DMS153 treated with DMSO at 0.1 percent for 48 hours (cell line): ENCODE results near the gene KRTAP10-7.
"Not testable (repeated sequence)": the region's sequence is repeated elsewhere in the genome, so short reads cannot be mapped to it uniquely, and the experiment has no call there.

Experiments used
- DNase-seq: peaks from one replicate; lab custom pipeline; 2025; ENCODE audit not compliant: unreplicated experiment; lab: John Stamatoyannopoulos, UW

KRTAP10-7 gene

DNA sequence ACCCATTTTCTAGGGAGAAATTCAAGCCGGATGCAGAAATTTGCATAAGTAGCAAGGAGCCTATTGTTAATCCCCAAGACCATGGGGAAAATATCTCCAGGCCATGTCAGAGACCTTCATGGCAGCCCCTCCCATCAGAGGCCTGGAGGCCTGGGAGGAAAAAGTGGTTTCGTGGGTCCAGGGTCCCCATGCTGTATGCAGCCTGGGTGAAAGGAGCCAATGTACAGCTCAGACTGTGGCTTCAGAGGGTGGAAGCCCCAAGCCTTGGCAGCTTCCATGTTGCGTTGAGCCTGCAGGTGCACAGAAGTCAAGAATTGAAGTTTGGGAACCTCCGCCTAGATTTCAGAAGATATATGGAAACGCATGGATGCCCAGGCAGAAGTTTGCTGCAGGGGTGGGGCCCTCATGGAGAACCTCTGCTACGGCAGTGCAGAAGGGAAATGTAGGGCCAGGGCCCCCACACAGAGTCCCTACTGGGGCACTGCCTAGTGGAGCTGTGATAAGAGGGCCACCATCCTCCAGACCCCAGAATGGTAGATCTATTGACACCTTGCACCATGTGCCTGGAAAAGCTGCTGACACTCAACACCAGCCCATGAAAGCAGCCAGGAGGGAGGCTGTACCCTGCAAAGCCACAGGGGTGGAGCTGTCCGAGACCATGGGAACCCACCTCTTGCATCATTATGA lies 9.9 kb downstream of the KRTAP10-7 start:
- not testable (repeated sequence) for DNase-seq

DNA sequence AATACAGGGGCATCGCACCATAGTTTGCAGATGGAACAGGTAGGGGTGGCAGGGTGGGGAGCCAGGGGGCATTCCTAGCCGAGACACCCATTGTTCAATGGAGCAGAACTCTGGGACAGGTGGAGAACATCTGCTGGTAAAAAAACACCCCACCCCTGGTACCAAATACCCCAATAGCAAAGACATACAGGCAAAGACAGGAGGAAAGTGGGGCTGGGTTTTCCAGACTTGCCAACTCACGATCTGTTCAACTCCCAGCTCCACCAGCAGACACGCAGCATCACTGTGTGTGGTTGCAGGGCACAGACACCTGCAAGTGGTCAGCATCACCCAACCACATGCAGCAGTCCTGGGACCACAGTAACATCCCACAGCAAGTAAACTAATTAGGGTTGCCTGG lies 11.2 kb downstream of the KRTAP10-7 start:
- no peak for DNase-seq

DNA sequence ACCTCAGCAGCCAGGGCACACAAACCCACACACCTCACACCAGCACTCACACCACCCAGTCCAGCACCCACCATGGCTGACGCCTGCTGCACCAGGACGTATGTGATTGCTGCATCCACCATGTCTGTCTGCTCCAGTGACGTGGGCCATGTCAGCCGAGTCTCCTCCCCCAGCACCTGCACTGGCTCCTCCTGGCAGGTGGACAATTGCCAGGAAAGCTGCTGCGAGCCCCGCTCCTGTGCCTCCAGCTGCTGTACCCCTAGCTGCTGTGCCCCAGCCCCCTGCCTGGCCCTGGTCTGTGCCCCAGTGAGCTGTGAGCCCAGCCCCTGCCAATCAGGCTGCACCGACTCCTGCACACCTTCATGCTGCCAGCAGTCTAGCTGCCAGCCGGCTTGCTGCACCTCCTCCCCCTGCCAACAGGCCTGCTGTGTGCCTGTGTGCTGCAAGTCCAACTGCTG lies 11.7 kb downstream of the KRTAP10-7 start, which contains the start of gene KRTAP10-8:
TSS of gene KRTAP10-8 (plus strand) at position 51 of the 458 bp plus-strand sequence. CDS start at position 73, 22 bp downstream.
- no peak for DNase-seq

DNA sequence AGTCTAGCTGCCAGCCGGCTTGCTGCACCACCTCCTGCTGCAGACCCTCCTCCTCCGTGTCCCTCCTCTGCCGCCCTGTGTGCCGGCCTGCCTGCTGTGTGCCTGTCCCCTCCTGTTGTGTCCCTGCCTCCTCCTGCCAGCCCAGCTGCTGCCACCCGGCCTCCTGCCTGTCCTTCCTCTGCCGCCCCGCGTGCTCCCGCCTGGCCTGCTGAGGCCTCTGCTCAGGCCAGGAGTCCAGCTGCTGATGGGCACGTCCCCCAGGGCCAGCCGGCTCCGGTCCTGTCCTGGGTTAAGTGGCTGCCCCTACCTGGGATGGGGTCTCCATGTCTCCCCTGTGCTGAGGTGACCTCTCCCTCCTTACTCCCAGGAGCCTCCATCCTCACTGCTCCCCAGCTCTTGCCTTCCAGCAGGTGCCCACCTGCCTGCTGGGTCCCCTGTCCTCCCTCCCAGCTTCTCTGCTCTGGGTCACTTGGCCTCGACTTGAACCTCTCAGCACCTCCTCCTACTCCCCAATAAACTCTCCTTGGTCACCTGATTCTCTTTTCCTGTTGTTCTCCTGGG lies 12.4 kb downstream of the KRTAP10-7 start:
- no peak for DNase-seq

DNA sequence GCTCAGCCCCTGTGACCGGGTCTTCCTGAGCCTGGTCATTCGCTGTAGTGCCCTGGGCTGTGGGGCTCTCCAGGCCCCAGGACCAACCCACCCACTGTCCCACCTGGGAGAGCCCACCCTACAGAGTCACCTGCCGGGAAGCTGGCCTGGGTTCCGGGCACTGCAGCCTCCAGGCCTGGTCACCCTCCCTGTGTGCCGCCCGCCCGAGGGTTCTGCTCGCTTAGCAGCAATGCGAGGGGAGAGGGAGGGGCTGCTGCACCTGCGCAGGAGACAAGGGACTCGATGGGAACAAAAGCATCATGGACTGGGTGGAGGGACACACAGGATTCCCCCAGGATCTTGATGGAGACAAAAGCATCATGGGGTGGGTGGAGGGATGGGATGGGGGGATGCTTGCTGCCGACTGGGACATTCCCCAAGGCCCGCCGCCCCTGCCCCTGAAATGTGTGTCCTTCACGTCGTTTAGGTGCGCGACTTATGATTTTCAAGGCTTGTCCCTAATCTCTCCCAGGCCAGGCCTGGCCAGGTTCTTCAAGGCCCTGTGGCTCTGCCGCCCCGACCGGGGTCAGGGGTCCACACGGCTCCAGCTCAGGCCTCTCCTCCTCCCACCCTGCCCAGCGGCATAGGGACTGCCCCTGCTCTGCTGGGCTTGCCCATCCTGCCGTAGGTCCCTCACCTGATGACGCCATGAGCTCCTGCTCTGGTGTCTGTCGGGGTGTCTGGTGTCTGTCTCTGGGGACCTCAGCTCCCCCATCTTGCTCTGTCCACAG lies 13.2 kb downstream of the KRTAP10-7 start:
- no peak for DNase-seq

DNA sequence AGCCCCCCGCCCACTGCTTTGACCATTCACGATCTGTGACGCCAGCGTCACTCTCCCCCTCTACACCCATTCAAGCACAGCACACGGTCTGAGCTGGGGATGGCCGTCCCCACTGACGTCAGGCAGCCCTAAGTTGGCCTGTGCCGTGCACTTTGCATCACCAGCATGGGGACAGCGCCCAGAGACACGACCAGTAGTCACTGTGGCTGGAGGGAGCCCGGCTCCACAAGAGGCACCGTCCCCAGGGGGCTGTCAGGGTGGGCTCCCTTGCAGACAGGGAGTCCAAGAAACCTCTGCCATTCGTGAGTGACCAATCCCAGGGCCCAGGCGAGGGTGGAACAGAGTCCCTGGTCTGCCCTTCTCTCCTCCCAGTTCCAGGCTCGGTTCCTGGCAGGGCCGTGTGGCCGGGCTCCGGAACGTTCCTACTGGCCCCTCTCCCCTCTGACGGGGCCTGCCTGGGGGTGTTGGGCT lies 13.8 kb downstream of the KRTAP10-7 start:
- no peak for DNase-seq

DNA sequence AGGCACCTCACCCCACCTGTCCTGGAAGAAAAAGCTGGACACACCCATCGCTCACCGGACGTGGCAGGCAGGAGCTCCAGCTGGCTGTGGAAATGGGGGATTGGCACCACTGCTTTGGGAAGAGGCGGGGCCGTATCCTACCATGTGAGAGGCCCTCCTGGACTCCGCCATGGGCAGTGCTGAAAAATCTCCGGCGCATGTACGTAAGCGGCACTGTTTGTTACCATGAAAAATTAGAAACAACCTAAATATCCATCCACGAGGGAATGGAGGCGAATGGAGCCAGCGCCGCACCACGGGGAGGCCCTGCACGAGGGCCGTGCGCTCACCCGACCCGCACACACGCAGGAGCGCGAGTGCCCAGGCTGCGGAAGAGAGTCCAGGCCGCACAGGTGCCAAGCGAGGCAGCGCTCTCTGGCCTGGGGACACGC lies 14.6 kb downstream of the KRTAP10-7 start:
- DNase-seq = no peak

DNA sequence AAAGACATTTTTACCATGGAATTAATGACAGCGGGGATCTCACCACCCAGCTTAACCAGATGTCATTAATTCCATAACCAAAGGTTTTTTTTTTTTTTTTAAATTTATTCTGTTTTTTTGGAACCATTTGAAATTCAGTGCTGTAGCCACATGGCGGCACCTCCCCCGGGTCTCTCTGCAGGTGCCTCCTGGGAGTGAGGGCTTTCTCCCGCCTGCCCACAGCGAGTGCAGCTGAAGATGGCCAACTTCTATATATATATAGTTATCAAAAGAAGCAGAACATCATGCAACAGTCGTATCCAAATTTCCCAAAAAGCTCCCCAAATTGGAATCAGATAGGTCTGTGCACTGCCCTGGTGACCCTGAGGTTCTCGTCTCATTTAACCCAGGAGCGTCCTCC lies 15.1 kb downstream of the KRTAP10-7 start:
- no peak for DNase-seq

DNA sequence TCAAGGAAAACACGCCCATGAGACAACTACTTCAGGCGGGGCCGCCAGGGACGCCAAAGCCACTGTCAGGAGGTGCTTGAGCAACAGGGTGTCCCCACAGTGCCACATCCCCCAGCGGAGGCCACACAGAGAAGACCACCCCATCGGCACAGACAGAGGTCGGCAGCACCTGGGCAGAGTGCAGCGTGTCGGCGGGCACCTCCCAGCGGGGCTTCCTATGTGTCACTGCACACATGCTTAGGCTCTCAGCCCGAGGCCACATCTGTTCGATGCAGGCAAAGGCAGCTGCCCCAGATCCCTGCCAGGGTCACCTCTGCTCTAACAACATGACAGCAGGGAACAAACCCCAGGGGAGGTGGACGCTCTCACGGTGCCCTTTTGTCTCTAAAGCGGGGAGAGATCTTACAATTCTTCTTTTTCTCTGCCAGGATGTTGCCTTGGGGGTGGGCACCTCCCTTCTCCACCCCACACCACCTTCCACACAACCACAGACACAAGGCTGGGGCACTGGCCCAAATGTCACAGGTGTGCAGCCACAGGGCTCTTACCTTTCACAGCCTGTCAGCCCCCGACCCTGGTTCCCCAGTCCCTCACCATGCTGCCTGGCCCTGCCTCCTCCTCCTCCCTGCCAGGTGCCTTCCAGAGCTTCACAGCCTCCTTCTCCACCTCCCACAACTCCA lies 15.7 kb downstream of the KRTAP10-7 start:
- no peak for DNase-seq

DNA sequence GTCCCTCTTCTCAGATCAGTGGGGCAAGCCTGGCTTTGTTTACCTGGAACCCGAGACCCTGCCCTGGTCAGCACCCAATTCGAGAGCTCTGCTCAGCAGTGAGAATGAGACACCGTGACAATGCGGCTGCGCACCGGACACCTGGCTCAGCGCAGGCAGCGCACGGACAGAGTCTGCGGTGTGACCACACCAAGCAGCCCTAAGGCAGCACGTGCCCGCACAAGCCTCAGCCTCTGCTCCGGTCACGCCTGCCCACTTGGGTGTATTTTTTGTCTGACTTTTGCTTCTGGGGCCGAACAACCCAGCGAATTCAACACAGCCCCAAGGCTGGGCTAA lies 16.2 kb downstream of the KRTAP10-7 start:
- DNase-seq = no peak

DNA sequence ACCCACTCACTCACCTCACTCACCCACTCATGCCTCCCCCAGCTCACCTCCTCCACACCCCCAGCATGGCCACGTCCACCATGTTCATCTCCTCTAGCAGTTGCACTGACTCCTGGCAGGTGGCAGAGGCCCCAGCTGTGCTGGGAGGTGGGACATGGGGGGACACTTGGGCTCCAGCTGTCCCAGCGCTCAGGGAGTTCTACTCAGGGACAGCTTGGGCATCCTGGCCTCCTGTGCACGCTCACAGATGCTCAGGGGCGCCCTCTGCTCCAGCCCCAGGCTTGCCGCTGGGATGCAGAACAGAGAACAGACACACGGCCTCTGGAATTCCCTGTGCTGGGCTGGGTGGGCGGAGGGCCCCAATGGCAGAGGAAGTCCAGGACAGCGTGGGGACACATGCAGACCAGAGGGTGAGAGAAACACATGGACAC lies 16.7 kb downstream of the KRTAP10-7 start:
- DNase-seq = no peak

DNA sequence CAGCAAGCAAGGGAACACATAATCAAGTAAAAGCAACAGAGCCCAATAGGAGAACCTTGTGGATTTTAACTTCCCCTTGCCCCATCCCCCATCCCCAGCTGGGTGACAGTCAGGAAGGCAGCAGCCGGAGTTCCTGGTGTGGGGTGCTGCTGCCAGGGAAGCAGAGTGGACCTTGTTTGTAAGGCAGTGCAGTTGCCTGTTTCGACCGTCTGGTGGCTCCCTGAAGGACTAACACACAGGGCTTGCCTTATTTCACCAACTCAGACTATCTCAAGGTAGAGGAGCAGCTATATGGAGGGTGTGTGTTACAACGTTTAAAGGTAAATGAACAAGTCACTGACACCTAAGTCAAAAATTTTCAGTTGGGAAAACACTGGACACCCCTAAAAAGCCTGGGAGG lies 18.1 kb downstream of the KRTAP10-7 start:
- no peak for DNase-seq

DNA sequence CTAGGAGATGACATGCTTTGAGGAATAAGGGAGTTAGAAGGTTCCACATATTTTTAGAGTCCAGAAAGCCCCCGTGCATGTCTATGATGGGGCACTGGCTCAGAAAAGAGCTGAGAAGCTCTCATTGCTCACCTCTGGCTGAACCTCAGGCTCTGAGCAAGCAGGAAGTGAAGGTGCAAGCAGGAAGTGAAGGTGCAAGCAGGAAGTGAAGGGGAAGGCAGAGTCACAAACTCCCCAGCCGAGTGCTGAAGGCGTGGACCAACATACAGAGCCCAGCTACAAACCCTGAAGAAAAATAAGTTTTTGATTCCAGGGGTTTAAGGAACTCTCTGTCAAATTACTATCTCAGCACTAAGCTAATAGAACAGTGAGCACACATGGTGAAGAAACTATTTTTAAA lies 18.5 kb downstream of the KRTAP10-7 start:
- no peak for DNase-seq

DNA sequence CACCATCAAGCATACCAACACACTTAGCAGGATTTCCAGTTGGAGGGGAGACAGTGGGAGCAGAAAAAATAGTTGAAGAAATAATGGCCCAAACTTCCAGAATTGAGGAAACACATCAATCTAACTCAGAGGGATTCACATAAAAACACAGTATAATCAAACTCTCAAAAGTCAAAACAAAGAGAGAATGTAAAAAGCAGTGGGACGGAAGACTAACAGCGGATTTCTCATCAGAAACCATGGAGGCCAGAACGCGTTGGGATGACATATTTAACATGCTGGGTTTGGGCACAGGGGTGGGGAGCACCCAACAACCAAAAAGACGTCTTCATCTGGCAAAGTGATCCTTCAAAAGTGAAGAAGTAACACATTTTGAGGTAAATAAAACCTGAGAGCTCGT lies 19.5 kb downstream of the KRTAP10-7 start:
- DNase-seq = no peak

DNA sequence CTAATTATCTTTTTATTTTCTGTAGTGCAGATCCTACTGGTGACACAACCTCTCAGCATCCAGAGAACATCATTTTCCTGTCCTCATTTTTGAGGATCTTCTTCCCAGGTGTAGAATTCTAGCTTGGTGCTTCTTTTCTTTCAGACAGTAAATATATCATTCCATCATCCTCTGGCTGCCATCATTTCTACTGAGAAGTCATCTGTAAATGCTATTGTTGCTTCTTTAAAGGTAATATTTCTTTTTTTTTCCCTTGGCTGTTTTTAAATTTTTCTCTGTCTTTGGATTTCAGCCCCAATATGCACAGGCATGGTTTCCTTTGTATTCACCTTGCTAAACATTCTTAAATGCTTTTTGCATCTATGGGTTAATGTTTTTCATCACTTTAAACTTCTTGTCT lies 23.2 kb downstream of the KRTAP10-7 start:
- no peak for DNase-seq

DNA sequence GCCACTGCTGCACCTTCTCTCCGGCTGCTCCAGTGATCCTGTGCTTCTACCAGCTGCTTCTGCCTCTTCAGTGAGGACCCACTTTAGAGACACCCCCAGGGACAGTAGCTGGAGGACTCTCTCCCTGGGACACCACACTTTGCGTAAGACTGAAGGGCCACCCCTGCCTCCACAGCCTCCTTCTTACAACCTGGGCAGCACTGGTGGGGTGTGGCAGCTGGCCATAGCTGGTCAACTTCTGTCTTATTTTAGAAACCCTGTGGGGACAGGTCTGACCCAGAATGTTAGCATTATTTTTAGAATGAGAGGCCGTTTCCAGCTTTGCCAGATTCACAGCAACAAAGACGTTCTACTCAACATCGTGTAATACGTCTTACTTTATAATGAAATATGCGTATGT lies 25.4 kb downstream of the KRTAP10-7 start:
- DNase-seq = no peak

DNA sequence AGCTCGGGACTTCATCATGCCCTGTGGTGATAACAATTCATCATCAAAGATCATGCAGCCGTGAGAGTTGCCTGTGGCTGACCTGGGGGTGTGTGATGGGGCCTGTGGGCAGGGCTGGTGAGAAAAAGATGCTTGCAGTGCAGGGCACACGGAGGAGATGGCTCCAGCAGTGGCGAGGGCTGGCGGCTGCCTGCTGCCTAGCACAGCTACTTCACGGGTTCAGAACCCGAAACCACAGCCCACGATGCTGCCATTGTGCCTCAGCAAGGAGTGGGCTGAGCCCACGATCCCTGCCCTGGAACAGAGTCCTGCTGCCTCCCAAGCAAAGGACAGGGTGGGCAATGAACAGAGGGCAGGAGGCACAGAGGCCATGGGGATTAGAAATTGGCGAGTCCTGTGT lies 25.9 kb downstream of the KRTAP10-7 start:
- DNase-seq = no peak

DNA sequence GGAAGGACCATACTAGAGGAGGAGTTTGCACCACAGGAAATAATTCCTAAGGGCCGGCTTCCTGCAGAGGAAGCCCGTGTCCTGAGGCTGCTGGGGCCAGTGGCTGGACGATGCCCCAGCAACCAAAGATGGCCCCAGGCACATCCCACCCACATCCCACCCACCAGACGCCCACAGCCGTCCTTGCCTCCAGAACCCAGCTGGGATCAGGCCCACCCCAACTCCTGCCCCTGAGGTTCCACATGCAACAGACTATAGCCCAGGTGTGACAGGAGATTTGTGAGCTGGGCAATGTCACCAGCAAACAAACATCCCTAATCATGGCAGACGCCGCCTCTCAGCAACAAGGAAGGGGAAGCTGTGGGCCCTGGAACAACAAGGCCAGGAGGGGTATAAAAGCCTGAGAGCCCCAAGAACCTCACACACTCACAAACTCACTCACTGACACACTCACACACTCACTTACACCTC lies 26.3 kb downstream of the KRTAP10-7 start, which contains the start of gene KRTAP10-9:
TSS of gene KRTAP10-9 (plus strand) at position 421 of the 471 bp plus-strand sequence. CDS start 79 bp downstream, outside the sequence.
- no peak for DNase-seq

DNA sequence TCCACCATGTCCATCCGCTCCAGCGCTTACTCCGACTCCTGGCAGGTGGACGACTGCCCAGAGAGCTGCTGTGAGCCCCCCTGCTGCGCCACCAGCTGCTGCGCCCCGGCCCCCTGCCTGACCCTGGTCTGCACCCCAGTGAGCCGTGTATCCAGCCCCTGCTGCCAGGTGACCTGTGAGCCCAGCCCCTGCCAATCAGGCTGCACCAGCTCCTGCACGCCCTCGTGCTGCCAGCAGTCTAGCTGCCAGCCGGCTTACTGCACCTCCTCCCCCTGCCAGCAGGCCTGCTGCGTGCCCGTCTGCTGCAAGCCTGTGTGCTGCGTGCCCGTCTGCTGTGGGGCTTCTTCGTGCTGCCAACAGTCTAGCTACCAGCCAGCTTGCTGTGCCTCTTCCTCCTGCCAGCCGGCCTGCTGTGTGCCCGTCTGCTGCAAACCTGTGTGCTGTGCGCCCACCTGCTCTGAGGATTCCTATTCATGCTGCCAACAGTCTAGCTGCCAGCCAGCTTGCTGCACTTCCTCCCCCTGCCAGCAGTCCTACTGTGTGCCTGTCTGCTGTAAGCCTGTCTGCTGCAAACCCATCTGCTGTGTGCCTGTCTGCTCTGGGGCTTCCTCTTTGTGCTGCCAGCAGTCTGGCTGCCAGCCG lies 26.9 kb downstream of the KRTAP10-7 start:
- not testable (repeated sequence) for DNase-seq

DNA sequence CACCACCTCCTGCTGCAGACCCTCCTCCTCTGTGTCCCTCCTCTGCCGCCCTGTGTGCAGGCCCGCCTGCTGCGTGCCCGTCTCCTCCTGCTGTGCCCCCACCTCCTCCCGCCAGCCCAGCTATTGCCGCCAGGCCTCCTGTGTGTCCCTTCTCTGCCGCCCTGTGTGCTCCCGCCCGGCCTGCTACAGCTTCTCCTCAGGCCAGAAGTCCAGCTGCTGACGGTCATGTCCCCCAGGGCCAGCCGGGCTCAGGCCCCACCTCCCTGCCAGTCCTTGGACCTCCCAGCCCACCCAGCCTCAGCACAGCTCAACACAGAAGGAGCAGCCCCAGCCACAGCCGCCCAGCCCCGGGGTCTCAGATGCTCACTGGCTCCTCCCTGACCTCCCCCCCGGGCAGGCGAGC lies 27.4 kb downstream of the KRTAP10-7 start:
- DNase-seq = not testable (repeated sequence)
